Measurements from ENCODE around the gene PBX1. TPM values are rescaled to one million over a fixed set of nuclear protein-coding genes. Genes with fewer than 3 reads are reported as not detected.

PBX1 gene
- total and polyA plus RNA-seq, 4 donors: 7.8 to 112 (median 33.5) TPM

DNA sequence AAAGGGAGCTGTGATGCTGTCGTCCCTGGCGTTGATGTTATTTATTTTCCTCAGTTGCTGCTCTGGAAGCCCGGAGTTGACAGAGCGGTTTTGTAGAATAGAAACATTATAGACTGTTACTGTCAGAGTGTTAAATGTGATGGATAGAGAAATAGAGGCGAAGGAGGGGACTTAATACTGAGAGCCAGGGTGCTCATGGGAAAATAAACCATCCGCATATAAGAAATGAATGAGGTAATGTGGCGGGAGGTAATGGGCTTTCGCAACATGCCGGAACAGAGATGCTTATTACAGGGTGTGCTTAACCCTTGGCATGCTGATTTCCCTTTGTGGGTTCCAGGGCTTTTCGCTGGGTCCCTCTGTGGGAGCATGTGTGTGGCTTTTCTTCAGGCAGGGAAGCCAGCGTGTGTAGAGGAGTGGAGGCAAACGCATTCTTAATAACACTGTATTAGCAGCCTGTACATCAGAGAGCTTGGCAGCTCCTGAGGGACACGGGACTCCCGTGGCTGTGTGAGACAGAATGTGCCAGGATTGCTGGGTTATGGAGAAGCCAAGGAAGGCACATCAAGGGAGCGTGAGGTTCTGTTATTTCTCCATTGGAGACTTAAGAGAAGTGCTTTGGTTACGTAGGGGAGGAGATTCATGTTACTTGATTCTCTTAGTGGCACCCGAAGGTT, 141.0 kb downstream of the PBX1 start:
- TF ChIP-seq, protein P1, sequence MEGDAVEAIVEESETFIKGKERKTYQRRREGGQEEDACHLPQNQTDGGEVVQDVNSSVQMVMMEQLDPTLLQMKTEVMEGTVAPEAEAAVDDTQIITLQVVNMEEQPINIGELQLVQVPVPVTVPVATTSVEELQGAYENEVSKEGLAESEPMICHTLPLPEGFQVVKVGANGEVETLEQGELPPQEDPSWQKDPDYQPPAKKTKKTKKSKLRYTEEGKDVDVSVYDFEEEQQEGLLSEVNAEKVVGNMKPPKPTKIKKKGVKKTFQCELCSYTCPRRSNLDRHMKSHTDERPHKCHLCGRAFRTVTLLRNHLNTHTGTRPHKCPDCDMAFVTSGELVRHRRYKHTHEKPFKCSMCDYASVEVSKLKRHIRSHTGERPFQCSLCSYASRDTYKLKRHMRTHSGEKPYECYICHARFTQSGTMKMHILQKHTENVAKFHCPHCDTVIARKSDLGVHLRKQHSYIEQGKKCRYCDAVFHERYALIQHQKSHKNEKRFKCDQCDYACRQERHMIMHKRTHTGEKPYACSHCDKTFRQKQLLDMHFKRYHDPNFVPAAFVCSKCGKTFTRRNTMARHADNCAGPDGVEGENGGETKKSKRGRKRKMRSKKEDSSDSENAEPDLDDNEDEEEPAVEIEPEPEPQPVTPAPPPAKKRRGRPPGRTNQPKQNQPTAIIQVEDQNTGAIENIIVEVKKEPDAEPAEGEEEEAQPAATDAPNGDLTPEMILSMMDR (IDR thresholded peaks at IDR 0.05; ENCODE audit: control extremely low read depth, extremely low read depth): no peak
- H3K4me1 ChIP-seq (ENCODE audit: control insufficient read depth in 5 of 5, insufficient read depth in 5 of 5, low read length in 5 of 5): peaks cover 0 to 13% (median 4%) of the 10 kb centered on the region in 5 donors
- no peak for ATAC-seq (ENCODE audit: insufficient read depth, low FRiP score)
- peak; percentile 37 to 60 (median 47) for DNase-seq
- H3K9me3 ChIP-seq (ENCODE audit: control insufficient read depth in 4 of 4, insufficient read depth in 3 of 4, low read length in 3 of 4): no peaks in the 10 kb centered on the region
- peaks cover 0 to 5% (median 0%) of the 10 kb centered on the region in 4 donors for H3K36me3 ChIP-seq (ENCODE audit: control insufficient read depth in 4 of 4, insufficient read depth in 4 of 4, low read length in 4 of 4)
- no peak overlapping the region for H3K4me3 ChIP-seq
- no peak overlapping the region for H3K9ac ChIP-seq (ENCODE audit: insufficient read depth in 1 of 2, low read length in 2 of 2)
- WGBS, 2 donors: 71 to 76% methylated on average over 17 of the region's 17 CpGs
- H3K27ac ChIP-seq (ENCODE audit: low read depth in 1 of 2, low read length in 1 of 2): peak overlapping the region in 1 of 2 donors; percentile 14
- H3K27me3 ChIP-seq (ENCODE audit: control insufficient read depth in 3 of 3, insufficient read depth in 3 of 3, low read length in 2 of 3): no peaks in the 10 kb centered on the region

DNA sequence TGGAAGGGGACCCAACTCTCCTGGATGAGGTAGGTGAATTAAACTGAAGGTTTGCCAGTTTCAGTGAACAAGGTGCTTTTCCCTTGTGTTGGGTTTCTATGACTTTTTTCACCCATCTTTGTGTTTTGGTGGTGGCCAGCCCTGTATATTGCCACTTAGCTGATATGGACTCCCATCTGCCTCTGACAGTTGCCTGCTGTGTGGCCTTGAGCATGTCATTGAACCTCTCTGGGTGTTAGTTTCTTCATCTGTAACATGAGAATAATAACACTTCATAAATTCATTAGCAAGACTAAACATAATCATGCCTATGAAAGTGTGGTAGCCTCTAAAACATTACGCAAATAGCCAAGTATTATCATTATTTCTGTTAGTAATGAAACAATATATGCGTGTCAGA, 141.7 kb downstream of the PBX1 start:
- Histone ChIP-seq H3K4me3 (no peak overlapping the region), H3K4me1 (ENCODE audit: control insufficient read depth in 5 of 5, insufficient read depth in 5 of 5, low read length in 5 of 5) (peaks cover 0 to 13% (median 4%) of the 10 kb centered on the region in 5 donors), H3K27me3 (ENCODE audit: control insufficient read depth in 3 of 3, insufficient read depth in 3 of 3, low read length in 2 of 3) (no peaks in the 10 kb centered on the region), H3K36me3 (ENCODE audit: control insufficient read depth in 4 of 4, insufficient read depth in 4 of 4, low read length in 4 of 4) (no peaks in the 10 kb centered on the region), H3K9me3 (ENCODE audit: control insufficient read depth in 4 of 4, insufficient read depth in 3 of 4, low read length in 3 of 4) (no peaks in the 10 kb centered on the region), H3K9ac (ENCODE audit: insufficient read depth in 1 of 2, low read length in 2 of 2) (no peak overlapping the region), H3K27ac (ENCODE audit: low read depth in 1 of 2, low read length in 1 of 2) (peak overlapping the region in 1 of 2 donors; percentile 14)
- TF ChIP-seq, protein P1 (IDR thresholded peaks at IDR 0.05; ENCODE audit: control extremely low read depth, extremely low read depth): no peak
- no peak for DNase-seq
- 97% methylated on average over 2 of the region's 2 CpGs for WGBS, 2 donors
- no peak for ATAC-seq (ENCODE audit: insufficient read depth, low FRiP score)

DNA sequence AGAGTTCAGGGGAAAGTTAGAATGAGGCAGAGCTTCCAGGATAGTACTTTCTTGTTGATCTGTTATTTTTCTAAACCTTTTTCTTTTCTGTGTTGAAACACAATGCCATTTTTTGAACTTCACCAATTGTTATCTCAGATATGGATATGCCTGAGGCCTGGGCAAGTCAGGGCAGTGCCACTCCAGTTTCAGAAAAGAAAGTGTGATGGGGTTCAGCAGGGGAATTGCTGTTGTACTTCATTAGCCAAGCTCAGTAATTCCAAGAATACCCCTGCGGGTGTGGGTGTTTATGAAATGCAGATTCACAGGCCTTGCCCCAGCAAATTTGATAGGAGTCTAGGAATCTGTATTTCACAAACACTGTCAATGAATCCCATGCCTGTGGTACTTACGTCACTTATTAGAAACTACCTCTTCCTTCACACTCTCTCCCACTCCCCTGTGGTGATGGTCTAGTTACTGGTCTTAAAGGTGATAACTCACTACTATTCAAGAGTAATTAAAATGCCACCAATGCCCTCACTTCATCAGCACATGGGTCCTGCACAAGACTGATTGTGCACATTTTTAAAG, 142.3 kb downstream of the PBX1 start:
- Histone ChIP-seq H3K4me1 (ENCODE audit: control insufficient read depth in 5 of 5, insufficient read depth in 5 of 5, low read length in 5 of 5) (peaks cover 0 to 13% (median 4%) of the 10 kb centered on the region in 5 donors), H3K9ac (ENCODE audit: insufficient read depth in 1 of 2, low read length in 2 of 2) (no peak overlapping the region), H3K36me3 (ENCODE audit: control insufficient read depth in 4 of 4, insufficient read depth in 4 of 4, low read length in 4 of 4) (no peaks in the 10 kb centered on the region), H3K4me3 (no peak overlapping the region), H3K27ac (ENCODE audit: low read depth in 1 of 2, low read length in 1 of 2) (no peak overlapping the region), H3K9me3 (ENCODE audit: control insufficient read depth in 4 of 4, insufficient read depth in 3 of 4, low read length in 3 of 4) (no peaks in the 10 kb centered on the region), H3K27me3 (ENCODE audit: control insufficient read depth in 3 of 3, insufficient read depth in 3 of 3, low read length in 2 of 3) (no peaks in the 10 kb centered on the region)
- 89 to 90% methylated on average over 2 of the region's 2 CpGs for WGBS, 2 donors
- ATAC-seq (ENCODE audit: insufficient read depth, low FRiP score): no peak
- TF ChIP-seq, protein P1 (IDR thresholded peaks at IDR 0.05; ENCODE audit: control extremely low read depth, extremely low read depth): no peak
- no peak for DNase-seq

All from lung (tissue), 12 donors.